ENCODE measurements around the gene ZNF641.

ZNF641 gene

DNA sequence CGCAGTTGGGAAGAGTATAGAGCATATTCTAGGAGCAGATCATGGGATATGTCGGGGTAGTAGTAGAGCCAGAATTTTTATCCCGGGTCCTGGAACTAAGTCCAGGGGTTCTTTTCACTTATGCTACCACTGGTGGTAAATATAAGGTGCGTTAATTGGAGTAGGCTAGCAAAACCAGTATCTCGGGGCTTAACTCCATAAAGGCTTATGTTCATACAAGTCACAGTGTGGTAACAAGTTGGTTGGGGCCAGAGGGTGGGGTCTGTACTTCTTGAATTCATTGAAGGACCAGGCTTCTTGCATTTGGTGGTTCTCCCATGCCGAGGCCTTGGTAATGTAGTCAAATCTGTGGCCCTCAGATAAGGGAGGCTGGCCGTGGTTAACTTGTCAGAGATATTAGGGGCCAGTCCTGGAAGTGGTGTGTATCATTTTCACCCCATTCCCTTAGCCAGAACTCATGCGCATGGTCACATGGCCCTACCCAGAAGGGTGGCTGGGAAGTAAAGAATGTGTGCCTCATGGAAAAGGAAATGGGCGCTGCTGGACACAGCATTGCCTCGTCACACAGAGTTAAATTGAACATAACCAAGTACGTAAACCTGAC lies 1.5 kb upstream of the ZNF641 start:
- H3K9me3 ChIP-seq (ENCODE audit: control insufficient read depth, low read length) = no peaks in the 10 kb centered on the region
- H3K79me2 ChIP-seq = no peaks in the 10 kb centered on the region
- peaks cover 3% of the 10 kb centered on the region for H3K4me1 ChIP-seq
- H3K9ac ChIP-seq = no peak overlapping the region
- H3K36me3 ChIP-seq (ENCODE audit: control insufficient read depth, insufficient read depth, low read length) = no peaks in the 10 kb centered on the region
- H2AFZ ChIP-seq = no peak overlapping the region
- TF ChIP-seq, protein P1, sequence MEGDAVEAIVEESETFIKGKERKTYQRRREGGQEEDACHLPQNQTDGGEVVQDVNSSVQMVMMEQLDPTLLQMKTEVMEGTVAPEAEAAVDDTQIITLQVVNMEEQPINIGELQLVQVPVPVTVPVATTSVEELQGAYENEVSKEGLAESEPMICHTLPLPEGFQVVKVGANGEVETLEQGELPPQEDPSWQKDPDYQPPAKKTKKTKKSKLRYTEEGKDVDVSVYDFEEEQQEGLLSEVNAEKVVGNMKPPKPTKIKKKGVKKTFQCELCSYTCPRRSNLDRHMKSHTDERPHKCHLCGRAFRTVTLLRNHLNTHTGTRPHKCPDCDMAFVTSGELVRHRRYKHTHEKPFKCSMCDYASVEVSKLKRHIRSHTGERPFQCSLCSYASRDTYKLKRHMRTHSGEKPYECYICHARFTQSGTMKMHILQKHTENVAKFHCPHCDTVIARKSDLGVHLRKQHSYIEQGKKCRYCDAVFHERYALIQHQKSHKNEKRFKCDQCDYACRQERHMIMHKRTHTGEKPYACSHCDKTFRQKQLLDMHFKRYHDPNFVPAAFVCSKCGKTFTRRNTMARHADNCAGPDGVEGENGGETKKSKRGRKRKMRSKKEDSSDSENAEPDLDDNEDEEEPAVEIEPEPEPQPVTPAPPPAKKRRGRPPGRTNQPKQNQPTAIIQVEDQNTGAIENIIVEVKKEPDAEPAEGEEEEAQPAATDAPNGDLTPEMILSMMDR (IDR thresholded peaks at IDR 0.05) = no peak
- peak overlapping the region; percentile 73 for H3K4me2 ChIP-seq (ENCODE audit: low read length)
- peak overlapping the region; percentile 65 for H3K4me3 ChIP-seq (ENCODE audit: low read depth, low read length)
- no peaks in the 10 kb centered on the region for H3K27me3 ChIP-seq (ENCODE audit: control insufficient read depth, insufficient read depth, low read length)
- no peak overlapping the region for H3K27ac ChIP-seq

DNA sequence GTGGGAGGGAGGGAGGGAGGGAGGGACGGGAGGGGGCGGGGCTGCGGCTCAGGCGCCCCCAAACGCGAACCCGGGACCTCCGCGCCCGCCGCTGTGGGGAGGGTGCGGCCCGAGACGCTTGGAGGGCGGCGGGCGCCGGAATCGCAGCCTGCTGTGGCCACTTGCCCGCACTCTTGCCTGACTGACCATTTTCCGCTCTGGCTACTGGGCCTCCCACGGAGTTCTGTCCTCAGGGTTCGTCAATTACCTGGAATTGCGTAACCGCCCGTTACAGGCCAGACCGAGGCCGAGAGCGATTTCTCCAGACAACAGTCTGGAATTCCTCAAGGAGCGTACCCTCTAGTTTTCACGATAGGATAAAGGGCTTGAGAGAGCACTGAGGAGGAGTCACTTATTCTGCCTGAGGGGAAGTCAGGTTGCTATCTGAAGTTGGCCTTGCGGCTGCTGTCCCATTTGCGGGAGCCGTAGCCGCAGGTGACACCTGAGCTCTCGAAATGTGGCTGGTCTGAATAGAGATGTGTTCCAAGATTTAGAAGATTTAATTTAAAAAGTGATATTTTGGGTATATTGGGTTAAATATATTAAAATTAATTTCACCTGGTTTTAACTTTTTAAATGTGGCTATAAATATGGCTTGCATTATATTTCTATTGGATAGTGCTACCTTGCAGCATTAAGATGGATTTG lies 446 bp upstream of the ZNF641 start:
- peak overlapping the region; percentile 65 for H3K4me3 ChIP-seq (ENCODE audit: low read depth, low read length)
- no peaks in the 10 kb centered on the region for H3K36me3 ChIP-seq (ENCODE audit: control insufficient read depth, insufficient read depth, low read length)
- no peaks in the 10 kb centered on the region for H3K79me2 ChIP-seq
- peak overlapping the region; percentile 92 for H3K27ac ChIP-seq
- no peaks in the 10 kb centered on the region for H3K27me3 ChIP-seq (ENCODE audit: control insufficient read depth, insufficient read depth, low read length)
- H3K4me2 ChIP-seq (ENCODE audit: low read length) = peak overlapping the region; percentile 73
- peak overlapping the region; percentile 70 for H3K9ac ChIP-seq
- peak overlapping the region; percentile 78 for H2AFZ ChIP-seq
- no peaks in the 10 kb centered on the region for H3K9me3 ChIP-seq (ENCODE audit: control insufficient read depth, low read length)
- peaks cover 3% of the 10 kb centered on the region for H3K4me1 ChIP-seq
- TF ChIP-seq, protein P1 (IDR thresholded peaks at IDR 0.05) = no peak

DNA sequence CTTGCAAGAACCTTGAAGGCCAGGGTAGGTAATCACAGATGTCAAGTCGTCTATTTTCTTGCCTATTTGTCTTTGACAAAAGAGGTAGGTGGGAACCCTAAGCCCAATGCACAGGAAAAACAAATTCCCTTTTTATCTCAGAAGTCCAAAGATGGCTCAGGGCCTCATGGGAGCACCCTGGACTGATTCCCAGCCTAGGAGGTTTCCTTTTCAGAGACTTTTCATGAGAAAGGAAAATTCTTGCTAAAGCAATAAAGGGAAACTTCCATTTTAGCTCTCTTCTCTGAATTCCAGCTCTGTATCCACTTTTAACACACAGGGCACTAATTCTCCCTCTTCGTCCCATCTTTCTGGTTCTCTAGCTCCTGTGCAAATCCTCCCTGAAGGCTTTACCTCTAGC lies 1.2 kb downstream of the ZNF641 start:
- H3K4me1 ChIP-seq = peaks cover 3% of the 10 kb centered on the region
- peak overlapping the region; percentile 69 for H2AFZ ChIP-seq
- peak overlapping the region; percentile 93 for H3K4me2 ChIP-seq (ENCODE audit: low read length)
- H3K9me3 ChIP-seq (ENCODE audit: control insufficient read depth, low read length) = no peaks in the 10 kb centered on the region
- TF ChIP-seq, protein P1 (IDR thresholded peaks at IDR 0.05) = no peak
- H3K4me3 ChIP-seq (ENCODE audit: low read depth, low read length) = peak overlapping the region; percentile 79
- no peaks in the 10 kb centered on the region for H3K36me3 ChIP-seq (ENCODE audit: control insufficient read depth, insufficient read depth, low read length)
- H3K27ac ChIP-seq = peak overlapping the region; percentile 88
- no peaks in the 10 kb centered on the region for H3K27me3 ChIP-seq (ENCODE audit: control insufficient read depth, insufficient read depth, low read length)
- H3K79me2 ChIP-seq = no peaks in the 10 kb centered on the region
- H3K9ac ChIP-seq = no peak overlapping the region

DNA sequence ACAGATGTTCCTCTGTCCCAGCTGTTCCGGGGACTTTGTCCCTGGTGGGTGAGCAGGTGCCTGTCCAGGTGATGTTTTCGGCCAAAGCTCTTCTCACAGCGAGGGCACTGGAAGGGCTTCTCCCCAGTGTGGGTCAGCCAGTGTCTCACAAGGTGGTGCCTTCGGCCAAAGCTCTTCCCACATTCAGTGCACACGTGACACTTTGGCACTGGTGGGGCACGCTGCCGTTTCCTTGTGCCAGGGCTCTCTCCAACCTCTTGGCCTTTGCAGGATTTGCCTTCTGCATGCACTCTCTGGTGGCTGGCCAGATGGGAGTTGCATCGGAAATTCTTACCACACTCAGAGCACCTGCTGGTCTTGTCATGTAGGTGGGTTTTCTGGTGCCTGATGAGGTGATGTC lies 7.7 kb downstream of the ZNF641 start:
- H3K79me2 ChIP-seq = no peaks in the 10 kb centered on the region
- H3K4me1 ChIP-seq = peaks cover under 1% of the 10 kb centered on the region
- H3K36me3 ChIP-seq (ENCODE audit: control insufficient read depth, insufficient read depth, low read length) = no peaks in the 10 kb centered on the region
- no peak overlapping the region for H3K27ac ChIP-seq
- no peak overlapping the region for H3K4me2 ChIP-seq (ENCODE audit: low read length)
- H3K4me3 ChIP-seq (ENCODE audit: low read depth, low read length) = no peak overlapping the region
- TF ChIP-seq, protein P1 (IDR thresholded peaks at IDR 0.05) = no peak
- H3K27me3 ChIP-seq (ENCODE audit: control insufficient read depth, insufficient read depth, low read length) = no peaks in the 10 kb centered on the region
- H3K9ac ChIP-seq = no peak overlapping the region
- H3K9me3 ChIP-seq (ENCODE audit: control insufficient read depth, low read length) = no peaks in the 10 kb centered on the region
- H2AFZ ChIP-seq = no peak overlapping the region

DNA sequence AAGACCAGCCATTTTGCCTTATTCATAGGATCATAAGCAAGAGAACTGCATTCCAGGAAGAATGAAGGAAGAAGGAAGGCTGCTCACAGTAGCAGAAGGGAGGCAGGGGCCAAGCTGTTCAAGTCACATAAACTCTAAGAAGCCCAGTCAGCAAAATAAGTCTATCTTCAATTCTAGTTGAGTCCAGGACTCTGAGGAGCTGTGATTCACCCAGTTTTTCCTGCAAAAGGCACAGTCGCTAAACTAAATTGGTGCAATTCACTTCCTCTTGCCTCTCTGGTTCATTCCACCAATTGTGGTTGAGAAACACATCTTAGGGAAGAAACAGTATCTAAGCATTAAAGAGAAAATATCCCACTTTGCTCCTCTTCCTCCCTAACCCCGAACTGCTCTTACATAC lies 9.8 kb downstream of the ZNF641 start:
- Histone ChIP-seq H3K27me3 (ENCODE audit: control insufficient read depth, insufficient read depth, low read length) (no peaks in the 10 kb centered on the region), H3K9ac (no peak overlapping the region), H3K4me3 (ENCODE audit: low read depth, low read length) (no peak overlapping the region), H2AFZ (no peak overlapping the region), H3K79me2 (no peaks in the 10 kb centered on the region), H3K9me3 (ENCODE audit: control insufficient read depth, low read length) (no peaks in the 10 kb centered on the region), H3K4me1 (peaks cover 10% of the 10 kb centered on the region), H3K4me2 (ENCODE audit: low read length) (no peak overlapping the region), H3K36me3 (ENCODE audit: control insufficient read depth, insufficient read depth, low read length) (no peaks in the 10 kb centered on the region), H3K27ac (no peak overlapping the region)
- TF ChIP-seq, protein P1 (IDR thresholded peaks at IDR 0.05) = no peak
